Measurements from ENCODE around the gene ZNF280B. TPM values are rescaled to one million over a fixed set of nuclear protein-coding genes. Genes with fewer than 3 reads are reported as not detected.

Gene ZNF280B
- total and polyA plus RNA-seq, 9 of the 15 experiments (the other 6 are each of a cell fraction or from before 2014, with no cell fraction given) = 7.7 to 29.9 (median 20.0) TPM

DNA sequence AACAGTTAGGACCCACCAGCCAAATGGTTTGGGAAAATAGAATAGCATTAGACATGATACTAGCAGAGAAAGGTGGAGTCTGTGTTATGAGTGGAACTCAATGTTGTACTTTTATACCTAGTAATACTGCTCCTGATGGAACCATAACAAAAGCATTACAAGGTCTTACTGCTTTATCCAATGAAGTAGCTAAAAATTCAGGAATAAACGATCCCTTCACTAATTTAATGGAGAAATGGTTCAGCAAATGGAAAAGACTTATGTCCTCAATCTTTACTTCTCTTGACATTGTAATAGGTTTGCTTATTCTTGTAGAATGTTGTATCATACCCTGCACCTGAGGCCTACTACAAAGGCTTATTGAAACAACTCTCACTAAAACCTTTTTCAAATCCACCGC lies 50.2 kb downstream of the ZNF280B start (continued):
- TF ChIP-seq, protein P1, sequence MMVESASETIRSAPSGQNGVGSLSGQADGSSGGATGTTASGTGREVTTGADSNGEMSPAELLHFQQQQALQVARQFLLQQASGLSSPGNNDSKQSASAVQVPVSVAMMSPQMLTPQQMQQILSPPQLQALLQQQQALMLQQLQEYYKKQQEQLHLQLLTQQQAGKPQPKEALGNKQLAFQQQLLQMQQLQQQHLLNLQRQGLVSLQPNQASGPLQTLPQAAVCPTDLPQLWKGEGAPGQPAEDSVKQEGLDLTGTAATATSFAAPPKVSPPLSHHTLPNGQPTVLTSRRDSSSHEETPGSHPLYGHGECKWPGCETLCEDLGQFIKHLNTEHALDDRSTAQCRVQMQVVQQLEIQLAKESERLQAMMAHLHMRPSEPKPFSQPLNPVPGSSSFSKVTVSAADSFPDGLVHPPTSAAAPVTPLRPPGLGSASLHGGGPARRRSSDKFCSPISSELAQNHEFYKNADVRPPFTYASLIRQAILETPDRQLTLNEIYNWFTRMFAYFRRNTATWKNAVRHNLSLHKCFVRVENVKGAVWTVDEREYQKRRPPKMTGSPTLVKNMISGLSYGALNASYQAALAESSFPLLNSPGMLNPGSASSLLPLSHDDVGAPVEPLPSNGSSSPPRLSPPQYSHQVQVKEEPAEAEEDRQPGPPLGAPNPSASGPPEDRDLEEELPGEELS (CRISPR knock-in tag; IDR thresholded peaks at IDR 0.05; ENCODE audit: borderline replicate concordance) = no peak
- TF ChIP-seq, protein P2, sequence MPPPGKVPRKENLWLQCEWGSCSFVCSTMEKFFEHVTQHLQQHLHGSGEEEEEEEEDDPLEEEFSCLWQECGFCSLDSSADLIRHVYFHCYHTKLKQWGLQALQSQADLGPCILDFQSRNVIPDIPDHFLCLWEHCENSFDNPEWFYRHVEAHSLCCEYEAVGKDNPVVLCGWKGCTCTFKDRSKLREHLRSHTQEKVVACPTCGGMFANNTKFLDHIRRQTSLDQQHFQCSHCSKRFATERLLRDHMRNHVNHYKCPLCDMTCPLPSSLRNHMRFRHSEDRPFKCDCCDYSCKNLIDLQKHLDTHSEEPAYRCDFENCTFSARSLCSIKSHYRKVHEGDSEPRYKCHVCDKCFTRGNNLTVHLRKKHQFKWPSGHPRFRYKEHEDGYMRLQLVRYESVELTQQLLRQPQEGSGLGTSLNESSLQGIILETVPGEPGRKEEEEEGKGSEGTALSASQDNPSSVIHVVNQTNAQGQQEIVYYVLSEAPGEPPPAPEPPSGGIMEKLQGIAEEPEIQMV (tag; conservative IDR thresholded peaks at IDR 0.05; ENCODE audit: low read depth) = no peak
- TF ChIP-seq NR2F6 (CRISPR knock-in tag; IDR thresholded peaks at IDR 0.05) (0 out of 2 replicates have a peak, but pooled peaks have one; percentile 53), PPARD (CRISPR knock-in tag; IDR thresholded peaks at IDR 0.05) (peak; percentile 33; the same call in 1 of the 2 replicates), ZNF507 (tag; conservative IDR thresholded peaks at IDR 0.05) (no peak), SPI1 (IDR thresholded peaks at IDR 0.05; ENCODE audit: borderline replicate concordance, low read depth, low read length) (no peak), RUNX1 (IDR thresholded peaks at IDR 0.05; ENCODE audit: low read depth) (no peak), ZNF778 (CRISPR knock-in tag; IDR thresholded peaks at IDR 0.05) (0 out of 2 replicates have a peak, but pooled peaks have one; percentile 72), ZFP1 (CRISPR knock-in tag; IDR thresholded peaks at IDR 0.05) (0 out of 2 replicates have a peak, but pooled peaks have one; percentile 68), TAL1 (IDR thresholded peaks at IDR 0.05) (no peak), RCOR1 (IDR thresholded peaks at IDR 0.05; ENCODE audit: borderline replicate concordance in 1 of 2, low read depth in 2 of 2, low read length in 2 of 2) (no peak), ATF7 (IDR thresholded peaks at IDR 0.05) (no peak), RBM17 (IDR thresholded peaks at IDR 0.05; ENCODE audit: borderline replicate concordance, low read depth, low read length) (no peak), MEIS2 (IDR thresholded peaks at IDR 0.05; ENCODE audit: partially characterized antibody) (no peak), HOXB6 (CRISPR knock-in tag; IDR thresholded peaks at IDR 0.05; ENCODE audit: borderline replicate concordance) (0 out of 2 replicates have a peak, but pooled peaks have one; percentile 9), EGR1 (conservative IDR thresholded peaks at IDR 0.05) (no peak), KHSRP (IDR thresholded peaks at IDR 0.05) (no peak), ZKSCAN1 (IDR thresholded peaks at IDR 0.05; ENCODE audit: low read depth, low read length) (no peak), ZNF3 (CRISPR knock-in tag; IDR thresholded peaks at IDR 0.05) (peak; percentile 40; the same call in 1 of the 2 replicates)
- TF ChIP-seq, protein P3, sequence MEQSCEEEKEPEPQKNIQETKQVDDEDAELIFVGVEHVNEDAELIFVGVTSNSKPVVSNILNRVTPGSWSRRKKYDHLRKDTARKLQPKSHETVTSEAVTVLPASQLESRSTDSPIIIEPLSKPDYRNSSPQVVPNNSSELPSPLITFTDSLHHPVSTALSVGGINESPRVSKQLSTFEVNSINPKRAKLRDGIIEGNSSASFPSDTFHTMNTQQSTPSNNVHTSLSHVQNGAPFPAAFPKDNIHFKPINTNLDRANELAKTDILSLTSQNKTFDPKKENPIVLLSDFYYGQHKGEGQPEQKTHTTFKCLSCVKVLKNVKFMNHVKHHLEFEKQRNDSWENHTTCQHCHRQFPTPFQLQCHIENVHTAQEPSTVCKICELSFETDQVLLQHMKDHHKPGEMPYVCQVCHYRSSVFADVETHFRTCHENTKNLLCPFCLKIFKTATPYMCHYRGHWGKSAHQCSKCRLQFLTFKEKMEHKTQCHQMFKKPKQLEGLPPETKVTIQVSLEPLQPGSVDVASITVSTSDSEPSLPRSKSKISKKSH (CRISPR knock-in tag; IDR thresholded peaks at IDR 0.05) = no peak
- TF ChIP-seq, protein P4, sequence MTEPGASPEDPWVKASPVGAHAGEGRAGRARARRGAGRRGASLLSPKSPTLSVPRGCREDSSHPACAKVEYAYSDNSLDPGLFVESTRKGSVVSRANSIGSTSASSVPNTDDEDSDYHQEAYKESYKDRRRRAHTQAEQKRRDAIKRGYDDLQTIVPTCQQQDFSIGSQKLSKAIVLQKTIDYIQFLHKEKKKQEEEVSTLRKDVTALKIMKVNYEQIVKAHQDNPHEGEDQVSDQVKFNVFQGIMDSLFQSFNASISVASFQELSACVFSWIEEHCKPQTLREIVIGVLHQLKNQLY (CRISPR knock-in tag; conservative IDR thresholded peaks at IDR 0.05) = 0 out of 4 replicates have a peak, but pooled peaks of 1 of the 2 experiments have one; percentile 81

Data from K562 (cell line).